Stimulated activated CD4-positive, alpha-beta T cell treated with anti-CD3 and anti-CD28 coated beads, Interleukin-15, amount 100 ng/mL, for 24 hours (primary cell): ENCODE data around the gene MGAT4B.
A peak's percentile ranks its signal among the peaks of the same experiment; 100 is the strongest.

Experiments used
- DNase-seq: peaks from one replicate; pipeline ENCODE4 v3.0.0-alpha.2; 2020

Gene MGAT4B

DNA sequence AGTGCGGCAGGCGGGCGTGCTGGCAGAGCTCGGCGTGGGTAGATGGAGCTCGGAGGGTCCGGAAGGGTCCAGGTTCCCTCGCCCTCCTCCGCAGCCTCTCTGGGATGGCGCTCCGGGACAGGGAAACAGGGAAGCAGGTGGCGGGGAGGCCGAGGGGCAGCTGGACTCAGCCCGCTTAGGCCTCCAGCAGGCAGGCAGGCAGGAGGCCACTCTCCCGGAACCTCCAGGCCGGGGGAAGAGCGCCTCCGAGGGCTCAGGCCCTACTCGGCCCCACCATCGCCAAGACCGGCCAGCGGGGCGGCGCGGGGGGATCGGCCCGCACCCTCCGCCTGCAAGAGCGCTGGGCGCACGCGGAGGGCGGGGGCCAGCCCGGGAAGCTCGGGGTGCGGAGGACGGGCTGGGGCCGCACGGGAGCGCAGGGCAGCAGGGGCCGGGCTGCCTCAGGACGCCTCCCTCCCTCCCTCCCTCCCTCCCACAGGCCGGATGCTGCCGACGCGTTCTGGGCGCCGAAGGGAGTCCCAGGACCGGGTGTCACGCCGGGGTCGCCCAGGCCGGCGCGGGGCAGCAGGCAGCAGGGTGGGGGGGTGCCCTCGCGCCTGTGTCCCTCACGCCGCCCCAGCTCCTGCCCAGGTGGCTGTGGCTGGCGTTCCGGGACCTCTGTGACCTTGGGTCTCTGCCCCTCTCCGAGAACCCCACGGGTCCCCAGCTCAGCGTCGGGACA lies 977 bp downstream of the MGAT4B start:
- DNase-seq, result peak; percentile 62

GRCh38 chr5:179805070-179805528 lies 1.6 kb downstream of the MGAT4B start:
- DNase-seq, result no peak

DNA sequence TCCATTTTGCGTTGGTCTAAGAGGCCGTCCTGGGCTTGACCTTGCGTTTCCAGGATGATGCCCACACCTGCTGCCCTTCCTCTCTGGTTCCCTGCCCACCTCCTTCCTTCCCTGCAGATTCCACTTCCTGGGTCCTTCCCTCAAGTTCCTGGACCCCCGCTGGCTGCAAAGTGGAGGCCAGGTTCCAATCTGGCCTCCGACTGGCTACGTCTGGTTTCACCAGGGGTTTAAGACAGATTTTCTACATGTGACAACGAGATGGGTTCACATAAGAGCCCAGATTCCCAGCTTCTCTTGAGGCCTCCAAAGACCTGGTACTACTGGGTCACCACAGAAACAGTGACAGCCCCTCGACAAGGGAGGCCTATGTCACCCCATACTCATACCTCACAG lies 2.1 kb downstream of the MGAT4B start:
- DNase-seq, result no peak

- peak; percentile 75 for DNase-seq
These were observed 2.8 kb downstream of the MGAT4B start for GRCh38 chr5:179803651-179804554.

- DNase-seq, result no peak
These were observed 3.6 kb downstream of the MGAT4B start for GRCh38 chr5:179802950-179803562.

- no peak for DNase-seq
These were observed 4.3 kb downstream of the MGAT4B start for GRCh38 chr5:179802207-179802883.

GRCh38 chr5:179801304-179802206 lies 5.1 kb downstream of the MGAT4B start:
- DNase-seq, result peak; percentile 90

DNA sequence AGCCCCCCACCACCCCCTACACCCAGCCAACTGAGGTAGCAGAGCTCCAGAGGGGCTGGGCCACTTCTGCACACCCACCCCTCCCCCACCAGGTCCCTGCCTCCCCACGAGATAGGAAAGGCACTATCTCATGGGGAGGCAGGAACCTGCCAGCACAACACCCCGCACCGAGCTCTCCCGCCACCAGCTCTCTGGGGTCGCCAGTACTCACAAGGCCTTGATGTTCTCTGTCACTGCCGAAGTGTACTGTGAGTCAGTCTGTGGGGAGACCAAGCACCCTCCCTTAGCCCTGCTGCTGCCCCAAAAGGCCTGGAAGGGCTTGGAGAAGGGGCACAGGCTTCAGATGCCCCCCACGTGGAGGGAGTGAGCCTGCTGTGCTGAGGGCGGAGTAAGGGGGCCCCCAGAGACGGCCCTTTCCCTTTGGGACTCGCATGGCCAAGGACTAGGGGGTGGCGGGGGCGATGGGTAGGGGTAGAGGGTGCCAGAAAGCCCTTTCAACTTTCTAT lies 5.9 kb downstream of the MGAT4B start:
- no peak for DNase-seq

- DNase-seq, result no peak
These were observed 6.5 kb downstream of the MGAT4B start for GRCh38 chr5:179800071-179800695.

DNA sequence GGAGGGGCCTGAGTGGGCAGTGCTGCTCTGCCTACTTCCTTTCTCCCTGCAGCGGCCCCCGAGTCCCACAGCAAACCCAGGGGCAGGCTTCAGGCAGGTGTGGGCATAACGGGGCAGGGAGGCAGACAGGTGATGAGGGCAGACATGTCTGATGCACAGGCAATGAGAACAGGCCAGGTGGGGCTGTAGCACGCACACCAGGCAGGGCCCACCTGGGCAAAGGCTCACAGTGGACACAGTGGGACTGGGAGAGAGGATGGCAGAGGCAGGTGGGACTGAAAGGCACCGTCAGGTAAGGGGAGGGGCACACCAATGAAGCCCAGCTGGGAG lies 7.1 kb downstream of the MGAT4B start:
- DNase-seq, result no peak

GRCh38 chr5:179798771-179799643 lies 7.7 kb downstream of the MGAT4B start:
- no peak for DNase-seq

DNA sequence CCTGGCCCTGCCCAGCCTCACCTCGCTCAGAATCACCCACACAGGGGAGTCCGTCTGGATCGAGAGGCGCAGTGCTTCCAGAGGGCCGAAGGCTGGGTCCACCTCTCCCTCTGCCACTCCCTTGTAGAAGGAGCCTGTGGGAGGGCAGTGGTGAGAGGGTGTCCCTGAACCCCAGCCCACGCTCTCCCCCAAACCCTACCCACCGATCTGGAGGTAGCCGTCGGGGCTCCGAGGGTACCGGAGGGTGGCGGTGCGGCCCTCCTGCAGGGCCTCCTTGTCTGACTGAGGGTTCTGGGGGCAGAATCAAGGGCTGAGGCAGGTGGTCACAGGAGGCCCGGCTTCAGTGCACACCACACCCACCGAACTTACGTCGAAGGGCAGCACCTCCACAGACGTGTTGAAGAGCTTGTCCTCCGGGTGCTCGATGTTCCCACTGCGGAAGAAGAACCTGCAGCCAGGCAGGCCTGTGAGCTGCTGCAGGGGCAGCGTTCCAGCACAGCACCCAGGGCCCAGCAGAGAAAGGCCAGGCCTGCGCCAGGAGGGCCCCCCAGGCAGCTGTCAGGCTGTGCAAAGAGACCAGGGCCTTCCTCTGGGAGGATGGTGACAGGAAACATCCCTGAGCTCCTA lies 8.4 kb downstream of the MGAT4B start:
- no peak for DNase-seq

- no peak for DNase-seq
These were observed 8.9 kb downstream of the MGAT4B start for GRCh38 chr5:179797741-179798140.

DNA sequence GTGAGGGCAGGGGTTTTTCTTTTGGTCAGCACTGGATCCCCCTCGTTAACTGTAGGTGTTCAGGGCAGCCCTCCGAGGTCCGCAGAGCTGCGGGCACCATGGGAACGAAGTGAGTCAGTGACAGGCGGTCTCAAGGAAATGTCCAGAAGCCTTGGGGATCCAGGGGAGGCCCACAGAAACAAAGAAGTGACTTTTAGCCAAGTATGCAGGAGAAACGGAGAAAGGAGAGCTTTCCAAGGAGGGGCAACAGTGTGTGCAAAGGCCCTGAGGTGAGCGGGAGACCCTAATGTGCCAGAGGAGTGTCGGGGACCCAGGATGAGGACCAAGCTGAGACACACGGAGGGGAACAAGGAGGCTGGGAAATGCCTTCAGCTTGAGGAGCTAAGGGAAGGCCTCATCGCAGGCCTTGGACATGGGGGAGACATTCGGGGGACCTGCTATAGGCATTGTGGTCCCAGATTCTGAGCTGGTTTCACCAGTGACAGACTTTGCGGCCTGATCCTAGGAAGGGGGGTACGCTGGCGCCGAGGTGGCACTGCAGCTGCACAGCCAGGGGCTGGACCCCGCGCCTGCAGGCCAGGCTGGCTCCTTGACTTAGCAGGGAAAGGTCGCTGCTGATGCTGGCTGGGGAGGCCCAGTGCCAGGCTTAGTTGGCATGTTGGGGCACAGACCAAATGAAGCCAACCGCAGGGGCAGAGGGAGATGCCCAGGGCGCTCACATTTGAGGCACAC lies 9.6 kb downstream of the MGAT4B start:
- no peak for DNase-seq

DNA sequence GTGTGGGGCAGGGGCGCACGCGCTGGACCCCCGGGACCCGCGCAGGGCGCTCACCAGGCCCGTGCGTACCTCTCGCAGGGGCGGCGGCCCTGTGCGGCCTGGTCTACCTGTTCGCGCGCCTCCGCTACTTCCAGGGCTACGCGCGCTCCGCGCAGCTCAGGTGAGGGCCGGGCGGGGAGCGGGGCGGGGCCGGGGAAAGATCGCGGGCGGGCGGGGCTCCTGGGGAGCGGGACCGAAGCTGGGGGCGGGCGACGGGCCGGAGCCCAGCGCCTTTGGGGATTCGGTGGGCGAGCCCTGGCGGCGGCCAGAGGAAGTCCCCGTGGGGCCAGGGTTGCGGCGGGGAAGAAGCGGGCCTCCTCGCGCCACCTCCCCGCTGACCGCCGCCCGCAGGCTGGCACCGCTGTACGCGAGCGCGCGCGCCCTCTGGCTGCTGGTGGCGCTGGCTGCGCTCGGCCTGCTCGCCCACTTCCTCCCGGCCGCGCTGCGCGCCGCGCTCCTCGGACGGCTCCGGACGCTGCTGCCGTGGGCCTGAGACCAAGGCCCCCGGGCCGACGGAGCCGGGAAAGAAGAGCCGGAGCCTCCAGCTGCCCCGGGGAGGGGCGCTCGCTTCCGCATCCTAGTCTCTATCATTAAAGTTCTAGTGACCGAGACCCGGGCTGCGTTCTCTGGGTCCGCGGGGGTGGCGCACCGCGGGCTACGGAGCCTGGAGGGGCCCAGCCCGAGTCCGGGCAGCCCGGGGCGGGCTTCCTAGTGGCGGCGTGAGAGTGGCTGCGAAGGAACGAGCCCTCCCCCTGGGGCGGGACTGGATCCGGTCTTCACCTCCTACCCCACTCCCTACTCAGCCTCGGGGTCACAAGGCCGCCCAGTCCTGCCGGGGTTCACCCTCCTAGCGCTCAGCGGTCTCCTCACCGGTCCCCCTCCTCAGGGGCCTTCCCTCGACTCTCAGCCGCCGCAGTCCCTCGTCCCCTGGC lies 10.5 kb downstream of the MGAT4B start:
- peak; percentile 81 for DNase-seq

DNA sequence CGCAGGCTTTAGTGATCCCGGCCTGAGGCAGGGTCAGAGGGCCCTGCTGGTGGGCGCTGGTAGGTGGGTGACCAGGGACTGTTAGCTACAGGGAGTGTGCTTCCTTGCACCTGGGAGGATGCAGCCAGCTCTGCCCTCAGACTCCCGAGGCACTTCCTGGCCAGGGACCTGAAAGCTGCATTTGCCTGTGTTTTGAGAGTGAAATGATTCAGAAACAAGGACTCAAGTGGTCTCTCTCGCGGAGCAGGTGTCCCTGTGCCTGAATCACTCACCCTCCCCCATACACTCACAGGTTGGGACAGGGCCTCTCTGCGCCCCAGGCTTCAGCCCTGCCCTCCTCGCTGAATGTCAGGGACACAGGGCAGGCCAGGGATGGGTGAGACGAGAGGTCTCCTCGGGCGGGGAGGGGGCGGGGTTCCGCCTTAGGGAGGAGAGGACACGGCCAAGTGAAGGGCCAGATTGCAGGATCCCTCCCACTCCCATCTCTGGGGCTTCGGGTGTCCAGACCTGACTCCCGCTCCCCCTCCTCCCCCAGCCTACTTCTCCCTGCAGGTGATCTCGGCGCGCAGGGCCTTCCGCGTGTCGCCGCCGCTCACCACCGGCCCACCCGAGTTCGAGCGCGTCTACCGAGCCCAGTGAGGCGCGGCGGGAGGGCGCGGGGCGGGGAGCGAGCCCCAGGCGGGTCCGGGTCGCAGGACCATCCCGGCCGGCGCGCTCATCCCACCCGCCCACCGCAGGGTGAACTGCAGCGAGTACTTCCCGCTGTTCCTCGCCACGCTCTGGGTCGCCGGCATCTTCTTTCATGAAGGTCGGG lies 11.4 kb downstream of the MGAT4B start:
- no peak for DNase-seq

GRCh38 chr5:179794575-179794974 lies 12.1 kb downstream of the MGAT4B start:
- no peak for DNase-seq
